NCI-H1417 treated with DMSO at 0.1 percent for 48 hours (cell line): Measurements from ENCODE around the gene PCGF3.
"Not testable (repeated sequence)": the region's sequence is repeated elsewhere in the genome, so short reads cannot be mapped to it uniquely, and the experiment has no call there.

Experiments
- DNase-seq: peaks from one replicate; lab custom pipeline; 2025; lab: John Stamatoyannopoulos, UW

Gene PCGF3

GRCh38 chr4:704198-704891 lies 1.3 kb upstream of the PCGF3 start:
- no peak for DNase-seq

- no peak for DNase-seq
These were observed 708 bp upstream of the PCGF3 start for GRCh38 chr4:704971-705277.

- not testable (repeated sequence) for DNase-seq
These were observed 526 bp downstream of the PCGF3 start for GRCh38 chr4:706083-706633.

GRCh38 chr4:706834-707598 lies 1.4 kb downstream of the PCGF3 start:
- DNase-seq, result no peak

- DNase-seq, result no peak
These were observed 2.4 kb downstream of the PCGF3 start for GRCh38 chr4:707929-708630.

GRCh38 chr4:708631-708933 lies 3.0 kb downstream of the PCGF3 start:
- no peak for DNase-seq

- no peak for DNase-seq
These were observed 3.7 kb downstream of the PCGF3 start for GRCh38 chr4:709348-709747.

GRCh38 chr4:710116-710515 lies 4.5 kb downstream of the PCGF3 start:
- no peak for DNase-seq

GRCh38 chr4:710916-711315 lies 5.3 kb downstream of the PCGF3 start:
- no peak for DNase-seq

- no peak for DNase-seq
These were observed 6.5 kb downstream of the PCGF3 start for GRCh38 chr4:712093-712492.

GRCh38 chr4:712916-713632 lies 7.4 kb downstream of the PCGF3 start:
- no peak for DNase-seq

GRCh38 chr4:714087-714486 lies 8.5 kb downstream of the PCGF3 start:
- DNase-seq, result no peak

GRCh38 chr4:717601-718320 lies 12.1 kb downstream of the PCGF3 start:
- no peak for DNase-seq

- DNase-seq, result no peak
These were observed 12.8 kb downstream of the PCGF3 start for GRCh38 chr4:718460-718859.

- no peak for DNase-seq
These were observed 14.7 kb downstream of the PCGF3 start for GRCh38 chr4:720111-720860.

GRCh38 chr4:721261-722168 lies 15.9 kb downstream of the PCGF3 start:
- no peak for DNase-seq

- no peak for DNase-seq
These were observed 16.6 kb downstream of the PCGF3 start for GRCh38 chr4:722169-722725.

- no peak for DNase-seq
These were observed 17.3 kb downstream of the PCGF3 start for GRCh38 chr4:722851-723360.

GRCh38 chr4:723751-724530 lies 18.3 kb downstream of the PCGF3 start:
- DNase-seq, result no peak
